IPS DF 4.7 (cell line): ENCODE measurements around the gene G6PC3.

Source experiments
- DNase-seq: peaks from one replicate; pipeline ENCODE4 v3.0.0-alpha.2; 2013; ENCODE audit warnings: low spot score; ENCODE audit errors: extremely low read depth

G6PC3 gene

GRCh38 chr17:44121997-44122815, 51.7 kb downstream of the G6PC3 start:
- DNase-seq, result no peak

GRCh38 chr17:44122816-44123355, 52.4 kb downstream of the G6PC3 start:
- no peak for DNase-seq

- DNase-seq, result no peak
Measured at GRCh38 chr17:44123356-44124117, 53.0 kb downstream of the G6PC3 start, which contains the start of gene HDAC5. Gene HDAC5, minus strand, starts transcription at chr17:44123641. Its CDS starts 6,126 bp downstream, at chr17:44117515.

- DNase-seq, result no peak
Measured at GRCh38 chr17:44124118-44124438, 53.5 kb downstream of the G6PC3 start.
